Gastrocnemius medialis (tissue), 4 donors: ENCODE measurements around the gene TAF11L11.
"Not testable (repeated sequence)": the region's sequence is repeated elsewhere in the genome, so short reads cannot be mapped to it uniquely, and the experiment has no call there.

Experiments
- CTCF ChIP-seq, 5 experiments: fragments of 450-650 bp in 3 of 5; fragments of 200-600 bp in 2 of 5; sonication (generic) in 2 of 5; IDR thresholded peaks in 4 of 5; conservative IDR thresholded peaks in 1 of 5; 1 replicate in 4 of 5; 2 replicates in 1 of 5; pipeline ENCODE4 v1.5.1; 2016 to 2019; ENCODE audit warnings: antibody characterized with exemption in 5 of 5, mild to moderate bottlenecking in 3 of 5, moderate library complexity in 3 of 5
- POLR2A ChIP-seq, 2 donors: fragments of 450-650 bp; IDR thresholded peaks; one replicate each; pipeline ENCODE4 v1.6.1; 2017; ENCODE audit warnings: antibody characterized with exemption in 2 of 2, mild to moderate bottlenecking in 2 of 2, moderate library complexity in 2 of 2

- TF ChIP-seq CTCF (IDR thresholded peaks at IDR 0.05 in 4 of 5, conservative IDR thresholded peaks at IDR 0.05 in 1 of 5); POLR2A (IDR thresholded peaks at IDR 0.05): not testable (repeated sequence)
Observed at GRCh38 chr5:17585658-17586057, 18.3 kb upstream of the TAF11L11 start, which contains the start of gene TAF11L7.
